ENCODE data around the gene DESI1. TPM values are rescaled to one million over a fixed set of nuclear protein-coding genes. Genes with fewer than 3 reads are reported as not detected.

The DESI1 gene
- total and polyA plus RNA-seq, 2 of the 13 experiments (the other 11 are each of a cell fraction or from before 2014, with no cell fraction given) = 21.6 to 29.2 TPM

- TF ChIP-seq KDM2A (CRISPR knock-in tag; IDR thresholded peaks at IDR 0.05; ENCODE audit: borderline replicate concordance, low read depth) (peak; percentile 87), CAMTA2 (CRISPR knock-in tag; IDR thresholded peaks at IDR 0.05; ENCODE audit: borderline replicate concordance) (no peak), TRAFD1 (CRISPR knock-in tag; IDR thresholded peaks at IDR 0.05; ENCODE audit: borderline replicate concordance) (no peak), ZNF781 (CRISPR knock-in tag; IDR thresholded peaks at IDR 0.05; ENCODE audit: borderline replicate concordance, not compliant biosample characterization) (no peak), ATF7-NPFF (CRISPR knock-in tag; IDR thresholded peaks at IDR 0.05; ENCODE audit: low read depth) (no peak), ATM (IDR thresholded peaks at IDR 0.05; ENCODE audit: borderline replicate concordance) (no peak), CEBPZ (IDR thresholded peaks at IDR 0.05; ENCODE audit: low read length) (no peak), BRF2 (CRISPR knock-in tag; IDR thresholded peaks at IDR 0.05) (no peak), ZSCAN20 (CRISPR knock-in tag; IDR thresholded peaks at IDR 0.05; ENCODE audit: borderline replicate concordance) (no peak), HNRNPL (IDR thresholded peaks at IDR 0.05; ENCODE audit: low read depth, low read length) (no peak), MAZ (IDR thresholded peaks at IDR 0.05; ENCODE audit: borderline replicate concordance, low read depth, low read length) (0 out of 2 replicates have a peak, but pooled peaks have one; percentile 29), MAZ (CRISPR knock-in tag; IDR thresholded peaks at IDR 0.05; ENCODE audit: low read depth) (peak; percentile 75), ZNF772 (CRISPR knock-in tag; IDR thresholded peaks at IDR 0.05) (peak; percentile 88), MZF1 (CRISPR knock-in tag; IDR thresholded peaks at IDR 0.05; ENCODE audit: borderline replicate concordance) (no peak), TFDP2 (CRISPR knock-in tag; IDR thresholded peaks at IDR 0.05) (no peak), ZNF891 (CRISPR knock-in tag; IDR thresholded peaks at IDR 0.05) (no peak), SAFB2 (CRISPR knock-in tag; IDR thresholded peaks at IDR 0.05; ENCODE audit: borderline replicate concordance, low read depth) (no peak), CENPX (CRISPR knock-in tag; IDR thresholded peaks at IDR 0.05) (no peak), ZNF598 (CRISPR knock-in tag; IDR thresholded peaks at IDR 0.05; ENCODE audit: borderline replicate concordance) (no peak), ZNF296 (CRISPR knock-in tag; conservative IDR thresholded peaks at IDR 0.05) (no peak), ZNF550 (CRISPR knock-in tag; IDR thresholded peaks at IDR 0.05; ENCODE audit: borderline replicate concordance) (no peak), MTF2 (CRISPR knock-in tag; IDR thresholded peaks at IDR 0.05; ENCODE audit: borderline replicate concordance) (no peak), ZNF326 (CRISPR knock-in tag; IDR thresholded peaks at IDR 0.05; ENCODE audit: borderline replicate concordance) (no peak)
Measured at GRCh38 chr22:41576877-41577276, 44.0 kb downstream of the DESI1 start (continued).

Data from HepG2 (cell line).